GM15510 (cell line): ENCODE data around the gene CCDC6.

Experiments
- POLR2A ChIP-seq: IDR thresholded peaks from 3 replicates; pipeline ENCODE4 v1.6.1; 2011; ENCODE audit warnings: borderline replicate concordance; ENCODE audit not compliant: insufficient read length; ENCODE audit errors: extremely low read depth

Gene CCDC6

DNA sequence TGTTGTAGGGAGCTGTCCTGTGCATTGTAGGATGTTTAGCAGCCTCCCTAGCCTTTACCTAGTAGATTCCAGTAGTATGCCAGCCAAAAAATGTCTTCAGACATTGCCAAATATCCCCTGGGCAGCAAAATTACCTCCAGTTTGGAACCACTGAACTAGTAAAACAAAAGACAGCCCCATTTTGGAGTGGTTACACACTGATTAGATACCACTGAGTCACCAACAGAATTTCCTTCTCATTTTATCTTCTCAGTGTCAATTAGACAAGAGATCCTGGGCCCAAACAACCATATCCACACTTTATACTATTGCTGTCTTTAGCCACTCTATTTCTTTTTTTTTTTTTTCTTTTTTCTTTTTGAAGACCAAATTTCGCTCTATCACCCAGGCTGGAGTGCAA is 3.5 kb upstream of the CCDC6 start:
- no peak for TF ChIP-seq POLR2A

DNA sequence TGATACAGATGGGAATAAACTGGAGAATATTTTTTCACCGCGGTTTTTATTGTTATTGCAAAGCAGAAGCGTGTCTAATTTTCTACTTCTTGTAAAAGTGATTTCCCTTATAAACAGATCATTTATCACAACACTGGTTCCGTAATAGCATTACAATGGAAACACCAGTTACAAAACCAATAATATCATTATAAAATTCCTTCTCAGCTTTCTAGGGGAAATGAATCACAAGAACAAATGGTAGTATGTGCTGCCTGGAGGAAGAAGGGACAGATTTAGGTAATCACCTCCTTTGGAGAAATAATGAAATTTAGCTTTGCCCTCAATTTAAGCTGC is 2.4 kb upstream of the CCDC6 start:
- no peak for TF ChIP-seq POLR2A

DNA sequence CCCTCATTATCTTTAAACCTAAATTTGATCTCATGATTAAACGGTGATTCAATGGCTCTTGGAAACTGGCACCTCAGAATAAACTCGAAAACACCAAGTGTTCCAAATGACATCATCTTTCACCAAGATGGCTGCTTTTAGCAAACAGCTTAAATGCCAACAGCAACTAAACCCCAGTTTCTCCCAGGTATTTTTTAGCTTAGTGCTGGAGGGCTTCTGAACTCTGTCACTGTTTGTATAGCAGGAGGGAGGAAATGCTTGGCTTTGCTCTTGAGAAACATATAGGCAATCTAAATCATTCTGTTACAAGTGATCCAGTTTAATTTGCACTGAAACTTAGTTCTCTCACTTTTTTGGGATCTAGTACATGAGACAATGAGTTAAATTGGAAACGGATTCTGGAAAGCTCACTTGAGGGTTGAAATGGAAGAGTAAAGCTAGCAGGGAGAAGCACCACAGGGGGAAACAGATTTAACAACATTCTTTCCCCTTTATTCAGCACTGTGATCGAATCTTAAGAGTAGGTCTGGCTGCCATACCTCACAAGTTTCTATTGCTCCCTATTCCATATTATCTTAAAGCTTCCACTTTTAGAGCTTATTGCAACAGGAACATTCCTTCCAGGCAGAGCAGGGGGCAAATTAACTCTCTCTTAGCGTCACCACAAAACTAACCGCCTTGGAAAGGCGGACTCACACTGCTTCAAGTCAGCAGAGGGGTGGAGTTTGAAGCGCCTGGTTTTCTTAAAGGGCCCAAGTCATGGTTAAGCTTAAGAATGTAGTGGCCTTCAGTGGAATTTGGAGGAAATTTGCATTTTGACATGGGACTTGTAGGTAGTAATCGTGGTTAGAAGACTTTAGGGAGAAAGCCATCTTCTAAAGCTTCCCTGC is 1.8 kb upstream of the CCDC6 start:
- peak; percentile 29 for TF ChIP-seq POLR2A

DNA sequence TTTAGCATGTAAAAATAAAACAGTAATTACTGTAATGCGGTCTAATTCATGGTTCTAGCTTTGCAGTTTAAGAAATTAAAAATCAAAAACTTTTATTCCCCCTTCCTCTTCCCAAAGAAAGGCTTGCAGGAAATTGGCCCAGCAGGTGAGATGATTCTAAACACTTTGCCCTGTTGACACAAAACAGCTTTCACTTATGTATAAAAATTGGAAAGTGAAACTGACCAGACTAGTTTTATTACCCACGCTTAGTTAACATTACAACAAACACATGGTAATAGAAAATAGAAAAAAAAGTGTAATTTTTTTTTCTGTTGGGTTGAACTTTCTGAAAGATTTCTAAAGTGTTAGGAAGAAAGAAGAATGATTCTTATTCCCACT is 1.2 kb upstream of the CCDC6 start:
- no peak for TF ChIP-seq POLR2A

DNA sequence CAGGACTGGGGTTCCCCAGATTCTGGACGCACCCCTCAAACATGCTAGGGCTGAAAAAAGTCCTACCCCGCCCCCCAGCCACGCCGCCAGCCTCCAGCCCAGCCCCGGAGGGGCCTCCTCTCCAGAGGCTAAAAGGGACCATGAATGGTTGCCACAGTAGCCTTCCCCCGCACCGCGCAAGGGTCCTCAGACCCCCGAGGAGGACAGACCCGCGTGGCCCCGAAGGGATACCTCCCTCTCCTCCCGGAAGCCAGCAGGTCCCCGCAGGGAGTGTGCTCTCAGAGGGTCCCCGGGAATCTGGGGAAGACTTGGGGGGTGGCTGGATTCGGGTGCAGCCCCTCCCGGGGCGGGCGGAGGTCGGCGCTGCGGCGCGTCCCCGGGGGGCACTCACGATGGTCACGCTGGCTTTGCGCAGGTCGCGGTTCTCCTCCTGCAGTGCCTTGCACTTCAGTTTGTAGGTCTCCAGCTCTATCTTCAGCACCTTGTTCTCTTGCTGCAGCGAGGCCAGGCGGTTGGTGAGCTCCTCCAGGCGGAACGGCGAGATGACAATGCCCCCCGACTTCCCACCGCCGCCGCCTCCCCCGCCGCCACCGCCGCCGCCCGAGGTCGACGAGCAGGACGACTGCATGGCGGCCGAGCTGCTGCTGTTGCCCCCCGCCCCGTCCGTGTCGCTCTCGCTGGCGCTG is 482 bp downstream of the CCDC6 start:
- no peak for TF ChIP-seq POLR2A

DNA sequence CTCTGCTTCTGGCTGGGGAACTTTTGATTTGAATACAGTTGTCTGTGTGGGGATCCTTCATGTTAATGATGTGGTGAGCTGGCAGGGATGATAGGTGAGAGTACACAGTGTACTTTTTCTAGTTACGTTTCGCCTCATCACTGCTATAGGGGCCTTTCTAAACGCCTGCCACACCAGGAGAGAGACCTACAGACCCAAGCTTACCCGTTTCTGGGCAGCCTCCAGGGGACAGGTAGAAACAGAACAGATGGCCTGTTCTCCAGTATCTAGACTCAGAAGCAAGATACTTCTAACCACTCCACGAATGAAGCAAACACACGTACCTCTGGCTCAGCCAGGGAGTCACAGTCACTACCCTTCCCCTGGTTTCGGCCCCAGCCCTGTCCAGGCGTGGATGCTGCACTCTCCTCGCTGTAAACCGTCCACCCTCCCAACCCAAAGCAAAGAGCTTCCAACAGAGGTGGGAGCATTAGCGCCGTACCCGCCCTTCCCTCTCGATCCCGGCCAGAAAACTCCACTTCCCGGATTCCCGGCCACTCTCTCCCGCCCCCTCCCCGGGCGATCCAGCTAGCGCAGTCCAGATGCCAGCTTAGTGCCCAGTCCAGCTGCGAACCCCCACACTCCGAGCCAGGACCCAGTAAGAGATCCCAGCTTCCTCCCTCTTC is 1.2 kb downstream of the CCDC6 start:
- TF ChIP-seq POLR2A: no peak

DNA sequence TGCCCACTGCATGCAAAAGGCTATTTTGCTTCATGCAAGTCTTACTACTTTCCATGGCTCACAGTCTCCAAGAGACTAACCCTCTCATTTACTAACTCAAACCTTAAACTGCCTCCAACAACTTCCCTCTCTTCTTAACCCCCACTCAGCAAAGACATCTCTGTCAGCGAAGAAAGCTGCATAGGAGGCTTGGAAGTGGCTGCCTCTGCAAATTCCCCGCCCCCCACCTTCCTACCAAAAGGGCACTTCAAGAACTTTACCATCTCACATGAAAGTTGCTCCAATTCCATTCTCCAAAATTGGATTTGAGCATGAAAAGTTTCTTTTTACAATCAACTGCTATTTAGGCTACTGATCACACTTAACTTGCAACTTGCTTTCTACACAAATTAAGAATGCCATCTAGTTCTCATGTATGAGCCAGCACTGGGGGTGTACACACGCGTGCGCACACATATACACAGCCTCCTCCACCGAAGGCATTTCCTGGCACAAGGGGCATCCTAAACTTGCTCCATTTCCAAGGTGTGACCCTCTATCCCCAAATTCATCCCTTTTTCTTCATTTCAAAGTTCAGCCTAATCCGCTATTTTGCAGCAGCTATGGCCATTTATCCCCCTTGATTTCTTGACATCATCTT is 1.8 kb downstream of the CCDC6 start:
- TF ChIP-seq POLR2A: no peak

DNA sequence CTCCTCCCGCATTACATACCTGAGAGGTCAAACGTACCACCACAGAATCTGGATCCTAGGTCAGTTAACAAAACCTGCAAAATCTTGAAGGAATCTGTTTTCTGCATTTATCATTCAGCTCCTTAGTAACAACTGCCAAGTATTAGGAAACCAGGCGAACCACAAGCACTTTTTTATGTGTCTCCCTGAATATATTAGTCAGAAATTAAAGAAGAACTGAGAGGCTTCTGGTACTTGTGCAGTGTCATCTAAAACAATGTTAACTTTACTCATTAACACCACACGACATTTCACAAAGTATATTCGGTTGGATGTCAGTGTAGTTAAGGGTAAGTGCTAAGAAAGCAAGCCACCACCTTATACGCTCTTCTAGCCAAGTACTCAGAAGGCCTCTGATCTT is 2.5 kb downstream of the CCDC6 start:
- no peak for TF ChIP-seq POLR2A

DNA sequence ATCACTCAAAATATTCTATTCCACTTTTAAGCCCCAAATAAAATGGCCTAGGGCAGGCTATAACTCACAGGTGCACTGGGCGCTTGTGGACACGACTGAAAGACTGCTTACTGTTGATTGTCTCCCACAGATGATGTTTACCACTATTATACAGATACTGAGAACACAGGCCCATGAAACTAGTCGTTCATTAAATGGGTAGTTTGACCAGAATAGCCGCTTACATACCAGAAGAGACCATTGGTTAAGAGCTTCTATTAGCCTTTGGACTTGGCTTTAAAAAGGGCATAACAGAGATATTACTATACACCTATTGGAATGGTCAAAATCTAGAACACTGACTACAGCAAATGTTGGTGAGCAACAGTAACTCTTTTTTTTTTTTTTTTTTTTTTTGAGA is 4.3 kb downstream of the CCDC6 start:
- no peak for TF ChIP-seq POLR2A

DNA sequence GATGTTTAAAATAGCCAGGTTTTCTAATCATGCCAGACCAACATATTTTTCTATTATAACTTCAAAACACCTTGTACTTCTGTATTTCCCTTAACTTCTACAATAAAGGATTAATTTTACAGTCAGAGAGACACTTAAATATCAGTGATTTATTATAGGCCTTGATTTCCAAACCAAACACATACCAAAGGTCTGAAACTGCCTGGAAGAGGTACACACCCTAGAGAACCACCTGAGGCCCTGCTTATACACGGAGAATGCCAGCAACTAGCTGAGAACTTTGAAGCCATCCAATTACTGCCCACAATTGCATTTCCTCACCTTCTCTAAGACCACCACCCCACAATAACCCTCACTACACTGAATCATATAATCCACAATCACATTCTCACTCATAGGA is 4.9 kb downstream of the CCDC6 start:
- TF ChIP-seq POLR2A: no peak

DNA sequence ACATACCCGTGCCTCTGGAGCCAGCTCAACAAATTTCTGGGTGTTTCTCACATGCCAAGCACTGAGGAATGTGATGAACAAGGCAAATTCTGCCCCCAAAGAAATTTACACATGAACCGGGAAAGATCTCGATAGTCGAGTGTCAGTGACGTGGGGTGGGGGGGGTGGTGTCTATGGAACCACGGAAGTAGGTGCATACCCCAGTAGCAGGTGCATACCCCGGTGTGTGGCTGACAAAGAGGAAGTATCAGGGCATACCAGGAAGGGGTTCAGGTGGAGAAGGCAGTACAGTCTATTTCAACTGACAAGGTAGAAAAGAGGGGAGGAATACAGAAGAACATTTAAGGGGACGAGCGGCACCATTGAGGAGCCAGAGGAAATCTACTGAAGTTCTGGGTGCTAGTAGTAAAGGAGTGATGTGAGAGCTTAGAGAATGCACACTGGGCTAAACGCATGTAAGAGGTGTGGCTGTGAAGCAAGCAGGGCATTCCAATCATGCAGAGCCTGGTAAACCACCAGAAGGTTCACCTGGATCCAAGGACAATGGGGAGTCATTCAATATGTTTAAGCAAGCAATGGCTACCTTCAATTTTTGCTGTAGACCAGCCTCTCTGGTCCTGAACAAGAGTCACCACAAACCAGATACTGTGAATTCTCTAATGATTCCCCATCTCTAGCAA is 6.2 kb downstream of the CCDC6 start:
- no peak for TF ChIP-seq POLR2A

DNA sequence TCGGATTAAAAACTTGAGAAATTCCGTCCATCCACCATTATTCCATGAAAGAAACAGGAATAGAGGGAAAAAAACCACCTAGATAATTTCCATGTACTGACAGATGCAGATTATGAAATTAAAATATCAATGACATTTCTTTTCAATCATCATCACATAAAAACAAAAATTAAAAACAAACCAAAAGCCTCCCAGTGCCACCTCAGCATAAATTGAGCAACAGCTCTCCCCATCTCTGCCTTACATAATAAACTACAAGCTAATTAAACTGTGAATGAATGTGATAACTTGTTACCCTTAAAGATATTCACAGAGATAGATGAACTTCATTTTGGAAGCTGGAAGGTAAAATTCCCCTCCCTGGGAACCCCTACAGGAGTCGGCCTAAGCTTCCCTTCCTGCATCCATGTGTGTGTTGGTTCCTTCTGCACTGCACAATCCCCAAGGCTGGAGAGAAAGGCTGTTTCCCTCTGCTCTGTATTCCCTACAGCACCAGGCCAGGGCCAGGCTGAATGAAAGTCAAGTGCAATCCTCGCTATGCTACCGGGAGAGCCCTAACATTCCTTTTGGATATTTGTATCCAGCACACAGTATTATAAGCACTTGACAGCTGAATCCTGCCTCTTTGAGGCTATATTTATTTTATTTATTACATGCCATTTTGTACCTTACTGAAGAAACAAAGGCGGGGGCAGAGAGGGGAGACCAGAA is 8.1 kb downstream of the CCDC6 start:
- no peak for TF ChIP-seq POLR2A

DNA sequence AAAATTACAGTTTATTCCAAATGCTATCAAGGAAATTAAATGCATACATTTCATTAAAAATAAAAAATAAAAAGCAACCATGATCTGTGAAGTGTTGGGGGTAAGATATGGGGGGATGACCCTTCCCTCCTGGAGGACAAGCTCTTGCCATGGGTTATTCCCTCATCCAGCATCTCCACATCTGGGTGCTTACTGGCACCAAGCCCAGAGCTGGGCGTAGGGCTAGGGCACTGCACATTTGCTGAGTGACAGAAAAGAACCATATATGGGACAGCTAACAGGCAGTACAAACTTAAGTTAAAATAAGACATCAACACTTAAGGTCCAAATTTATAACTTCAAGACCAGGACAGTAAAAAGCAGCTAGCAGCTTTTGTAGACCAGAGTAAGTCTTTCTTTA is 10.2 kb downstream of the CCDC6 start:
- no peak for TF ChIP-seq POLR2A

DNA sequence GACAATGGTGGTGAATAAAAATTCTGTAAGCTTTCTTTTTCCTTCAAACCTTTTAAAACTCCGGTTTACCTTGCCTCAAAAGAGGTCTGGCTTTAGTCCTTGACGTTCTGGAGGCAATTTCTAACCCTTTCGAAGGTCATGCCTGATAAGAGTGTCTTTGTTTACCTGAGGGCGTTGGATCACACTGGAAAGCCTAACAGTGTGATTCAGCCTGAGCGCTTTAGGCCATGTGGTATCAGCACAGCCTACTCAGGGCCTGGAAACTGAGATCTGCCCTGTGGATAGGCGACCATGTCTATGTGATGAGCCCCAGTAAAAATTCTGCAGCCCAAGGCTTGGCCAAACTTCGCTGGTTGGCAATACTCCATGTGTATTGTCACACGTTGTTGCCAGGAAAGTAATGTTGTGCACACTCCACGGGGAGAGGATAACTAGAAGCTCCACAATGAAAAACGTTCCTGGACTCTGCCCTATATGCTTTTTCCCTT is 10.7 kb downstream of the CCDC6 start:
- no peak for TF ChIP-seq POLR2A
